Measurements from ENCODE around the gene UGT1A10. TPM values are rescaled to one million over a fixed set of nuclear protein-coding genes. Genes with fewer than 3 reads are reported as not detected.
"Not testable (repeated sequence)": the region's sequence is repeated elsewhere in the genome, so short reads cannot be mapped to it uniquely, and the experiment has no call there.

UGT1A10 gene
- total RNA-seq, 1 experiment from 2014 or later = 0.11 TPM

GRCh38 chr2:233604826-233605225 lies 31.4 kb upstream of the UGT1A10 start:
- DNase-seq = no peak
- no peak overlapping the region for H3K4me2 ChIP-seq (ENCODE audit: low read depth, low read length, poor library complexity, severe bottlenecking)

DNA sequence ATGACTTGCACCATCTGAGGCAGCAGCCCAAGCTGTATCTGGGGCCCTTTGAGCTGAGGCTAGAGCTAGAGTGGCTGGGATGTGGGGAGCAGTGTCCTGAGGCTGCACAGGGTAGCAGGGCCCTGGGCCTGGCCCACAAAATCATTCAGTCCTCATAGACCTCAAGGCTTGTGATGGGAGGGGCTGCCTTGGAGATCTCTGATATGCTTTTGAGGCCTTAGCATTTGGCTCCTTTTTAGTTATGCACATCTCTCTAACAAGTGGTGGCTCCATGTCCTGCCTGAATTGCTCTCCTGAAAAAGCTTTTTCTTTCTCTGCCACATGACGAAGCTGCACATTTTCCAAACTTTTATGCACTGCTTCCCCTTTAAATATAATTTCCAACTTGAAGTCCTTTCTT lies 30.6 kb upstream of the UGT1A10 start:
- no peaks in the 10 kb centered on the region for H3K79me2 ChIP-seq (ENCODE audit: low read length)
- no peaks in the 10 kb centered on the region for H3K27me3 ChIP-seq (ENCODE audit: low read length)
- H3K27ac ChIP-seq (ENCODE audit: low read length) = no peak overlapping the region
- no peak overlapping the region for H3K4me2 ChIP-seq (ENCODE audit: low read depth, low read length, poor library complexity, severe bottlenecking)
- DNase-seq = no peak
- no peak overlapping the region for H2AFZ ChIP-seq (ENCODE audit: low read length)
- H3K9me2 ChIP-seq (replicated peaks; ENCODE audit: insufficient read depth, low read length) = no peaks in the 10 kb centered on the region
- no peaks in the 10 kb centered on the region for H4K20me1 ChIP-seq (ENCODE audit: insufficient read depth, low read depth, low read length)
- no peaks in the 10 kb centered on the region for H3K9me3 ChIP-seq (ENCODE audit: low read length)
- no peak overlapping the region for H3K9ac ChIP-seq (ENCODE audit: low read length)
- no peak overlapping the region for H3K4me3 ChIP-seq (ENCODE audit: low read length)
- H3K36me3 ChIP-seq (ENCODE audit: insufficient read depth, low read length) = no peaks in the 10 kb centered on the region
- no peaks in the 10 kb centered on the region for H3K4me1 ChIP-seq (ENCODE audit: low read length)

More at GRCh38 chr2:233604826-233605225, 31.4 kb upstream of the UGT1A10 start:
- no peaks in the 10 kb centered on the region for H3K9me2 ChIP-seq (replicated peaks; ENCODE audit: insufficient read depth, low read length)
- no peaks in the 10 kb centered on the region for H3K79me2 ChIP-seq (ENCODE audit: low read length)
- no peak overlapping the region for H3K4me3 ChIP-seq (ENCODE audit: low read length)
- no peaks in the 10 kb centered on the region for H3K36me3 ChIP-seq (ENCODE audit: insufficient read depth, low read length)
- H2AFZ ChIP-seq (ENCODE audit: low read length) = no peak overlapping the region
- no peaks in the 10 kb centered on the region for H3K27me3 ChIP-seq (ENCODE audit: low read length)
- no peaks in the 10 kb centered on the region for H3K4me1 ChIP-seq (ENCODE audit: low read length)
- H4K20me1 ChIP-seq (ENCODE audit: insufficient read depth, low read depth, low read length) = no peaks in the 10 kb centered on the region
- H3K9me3 ChIP-seq (ENCODE audit: low read length) = no peaks in the 10 kb centered on the region
- no peak overlapping the region for H3K9ac ChIP-seq (ENCODE audit: low read length)
- H3K27ac ChIP-seq (ENCODE audit: low read length) = no peak overlapping the region

DNA sequence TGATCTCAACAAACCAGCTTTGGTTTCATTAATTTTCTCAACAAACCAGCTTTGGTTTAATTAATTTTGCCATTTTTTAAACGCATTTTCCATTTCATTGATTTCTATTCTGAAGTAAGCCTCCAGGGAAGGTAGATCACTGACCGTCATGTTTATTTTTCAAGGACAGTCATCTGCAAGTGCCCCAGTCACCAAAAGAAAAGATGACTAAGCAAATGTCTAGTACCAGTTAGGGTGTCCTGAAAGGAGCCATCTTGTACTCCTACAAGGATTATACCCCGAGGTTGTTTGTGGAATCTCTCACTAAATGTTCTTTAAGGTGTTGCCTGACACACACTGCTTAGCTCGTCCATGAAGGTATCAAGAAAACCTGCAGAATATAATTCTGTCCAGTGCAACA lies 25.0 kb upstream of the UGT1A10 start:
- Histone ChIP-seq H3K4me3 (ENCODE audit: low read length) (no peak overlapping the region), H3K4me1 (ENCODE audit: low read length) (no peaks in the 10 kb centered on the region), H3K27ac (ENCODE audit: low read length) (no peak overlapping the region), H3K4me2 (ENCODE audit: low read depth, low read length, poor library complexity, severe bottlenecking) (no peak overlapping the region), H3K79me2 (ENCODE audit: low read length) (no peaks in the 10 kb centered on the region), H3K9ac (ENCODE audit: low read length) (no peak overlapping the region), H3K36me3 (ENCODE audit: insufficient read depth, low read length) (no peaks in the 10 kb centered on the region), H3K9me2 (replicated peaks; ENCODE audit: insufficient read depth, low read length) (no peaks in the 10 kb centered on the region), H3K27me3 (ENCODE audit: low read length) (no peaks in the 10 kb centered on the region), H4K20me1 (ENCODE audit: insufficient read depth, low read depth, low read length) (no peaks in the 10 kb centered on the region), H2AFZ (ENCODE audit: low read length) (no peak overlapping the region), H3K9me3 (ENCODE audit: low read length) (no peaks in the 10 kb centered on the region)
- DNase-seq = no peak

GRCh38 chr2:233617476-233617875 lies 18.8 kb upstream of the UGT1A10 start, which contains the start of gene UGT1A8:
TSS of gene UGT1A8 (plus strand) at chr2:233617633. CDS start at chr2:233617708, 75 bp downstream.
- H3K4me3 ChIP-seq (ENCODE audit: low read length); H3K4me2 ChIP-seq (ENCODE audit: low read depth, low read length, poor library complexity, severe bottlenecking); H3K27me3 ChIP-seq (ENCODE audit: low read length); H3K9ac ChIP-seq (ENCODE audit: low read length); H3K79me2 ChIP-seq (ENCODE audit: low read length); H3K36me3 ChIP-seq (ENCODE audit: insufficient read depth, low read length); H2AFZ ChIP-seq (ENCODE audit: low read length); H3K9me2 ChIP-seq (replicated peaks; ENCODE audit: insufficient read depth, low read length); DNase-seq; H3K4me1 ChIP-seq (ENCODE audit: low read length); H3K27ac ChIP-seq (ENCODE audit: low read length); H3K9me3 ChIP-seq (ENCODE audit: low read length); H4K20me1 ChIP-seq (ENCODE audit: insufficient read depth, low read depth, low read length): not testable (repeated sequence)

DNA sequence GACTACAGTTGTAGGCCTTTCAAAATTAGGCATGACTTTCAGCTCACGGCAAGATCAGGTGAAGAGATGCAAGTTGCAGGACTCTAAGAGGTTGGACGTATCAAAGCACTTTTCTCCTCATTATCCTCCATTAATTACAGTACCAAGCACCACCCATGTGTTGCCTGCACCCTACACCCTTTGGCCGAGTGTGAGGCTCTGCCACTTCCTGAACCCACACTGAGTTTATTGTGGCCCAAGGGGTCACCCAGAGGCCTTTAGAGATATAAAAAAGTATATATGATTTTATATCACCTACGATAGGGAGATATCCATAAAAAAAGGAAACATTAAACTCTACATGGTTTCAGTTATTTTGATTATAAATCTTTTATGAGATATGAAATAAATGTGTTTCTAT lies 16.0 kb upstream of the UGT1A10 start:
- Histone ChIP-seq H3K4me1 (ENCODE audit: low read length) (no peaks in the 10 kb centered on the region), H3K9me2 (replicated peaks; ENCODE audit: insufficient read depth, low read length) (no peaks in the 10 kb centered on the region), H3K79me2 (ENCODE audit: low read length) (no peaks in the 10 kb centered on the region), H3K9me3 (ENCODE audit: low read length) (no peaks in the 10 kb centered on the region), H4K20me1 (ENCODE audit: insufficient read depth, low read depth, low read length) (no peaks in the 10 kb centered on the region), H3K4me3 (ENCODE audit: low read length) (no peak overlapping the region), H3K27ac (ENCODE audit: low read length) (no peak overlapping the region), H3K36me3 (ENCODE audit: insufficient read depth, low read length) (no peaks in the 10 kb centered on the region), H3K9ac (ENCODE audit: low read length) (no peak overlapping the region), H2AFZ (ENCODE audit: low read length) (no peak overlapping the region), H3K27me3 (ENCODE audit: low read length) (no peaks in the 10 kb centered on the region), H3K4me2 (ENCODE audit: low read depth, low read length, poor library complexity, severe bottlenecking) (no peak overlapping the region)
- no peak for DNase-seq

- H3K9me3 ChIP-seq (ENCODE audit: low read length); H3K4me2 ChIP-seq (ENCODE audit: low read depth, low read length, poor library complexity, severe bottlenecking); H3K9me2 ChIP-seq (replicated peaks; ENCODE audit: insufficient read depth, low read length); H3K4me1 ChIP-seq (ENCODE audit: low read length); H4K20me1 ChIP-seq (ENCODE audit: insufficient read depth, low read depth, low read length); H3K9ac ChIP-seq (ENCODE audit: low read length); H3K4me3 ChIP-seq (ENCODE audit: low read length); H3K27me3 ChIP-seq (ENCODE audit: low read length); H3K36me3 ChIP-seq (ENCODE audit: insufficient read depth, low read length); H2AFZ ChIP-seq (ENCODE audit: low read length); H3K27ac ChIP-seq (ENCODE audit: low read length); H3K79me2 ChIP-seq (ENCODE audit: low read length); DNase-seq: not testable (repeated sequence)
Measured at GRCh38 chr2:233621863-233622262, 14.4 kb upstream of the UGT1A10 start.

DNA sequence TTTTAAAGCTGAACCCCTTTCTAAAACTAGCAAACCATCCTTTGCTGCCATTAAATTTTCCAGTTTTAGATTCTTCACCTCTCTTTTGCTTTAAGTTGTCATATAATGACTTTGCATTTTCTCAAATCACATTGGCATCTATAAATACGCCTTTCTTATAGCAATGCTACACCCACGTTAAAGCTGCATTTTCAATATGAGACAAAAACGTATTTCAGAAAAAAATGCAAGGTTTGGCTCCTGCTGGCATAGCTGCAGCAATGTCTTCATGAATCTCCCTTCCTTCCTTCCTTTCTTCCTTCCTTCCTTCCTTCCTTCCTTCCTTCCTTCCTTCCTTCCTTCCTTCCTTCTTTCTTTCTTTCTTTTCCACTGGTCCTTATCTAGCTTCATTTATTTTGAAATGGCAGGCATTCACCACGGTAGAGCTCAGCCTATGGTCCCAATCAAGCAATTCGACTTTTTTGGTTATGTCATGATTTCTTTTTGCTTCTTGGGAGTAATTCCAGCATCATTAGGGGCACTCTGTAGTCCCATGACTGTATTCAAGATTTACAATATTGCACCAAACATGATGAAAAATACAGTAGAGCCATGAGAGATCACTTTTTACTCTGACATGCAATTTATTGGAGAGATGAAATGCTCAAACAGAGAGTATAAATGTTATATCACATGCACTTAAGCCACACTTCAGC lies 8.8 kb upstream of the UGT1A10 start:
- no peak overlapping the region for H3K4me2 ChIP-seq (ENCODE audit: low read depth, low read length, poor library complexity, severe bottlenecking)
- H3K9me2 ChIP-seq (replicated peaks; ENCODE audit: insufficient read depth, low read length) = no peaks in the 10 kb centered on the region
- H3K9ac ChIP-seq (ENCODE audit: low read length) = no peak overlapping the region
- H3K4me1 ChIP-seq (ENCODE audit: low read length) = peaks cover 4% of the 10 kb centered on the region
- no peaks in the 10 kb centered on the region for H3K79me2 ChIP-seq (ENCODE audit: low read length)
- H3K27ac ChIP-seq (ENCODE audit: low read length) = no peak overlapping the region
- no peak overlapping the region for H3K4me3 ChIP-seq (ENCODE audit: low read length)
- no peaks in the 10 kb centered on the region for H4K20me1 ChIP-seq (ENCODE audit: insufficient read depth, low read depth, low read length)
- H3K27me3 ChIP-seq (ENCODE audit: low read length) = peaks cover 3% of the 10 kb centered on the region; the same call in 1 of the 2 replicates
- no peak for DNase-seq
- H2AFZ ChIP-seq (ENCODE audit: low read length) = no peak overlapping the region
- no peaks in the 10 kb centered on the region for H3K36me3 ChIP-seq (ENCODE audit: insufficient read depth, low read length)
- H3K9me3 ChIP-seq (ENCODE audit: low read length) = peaks cover 12% of the 10 kb centered on the region; the same call in 1 of the 2 replicates

DNA sequence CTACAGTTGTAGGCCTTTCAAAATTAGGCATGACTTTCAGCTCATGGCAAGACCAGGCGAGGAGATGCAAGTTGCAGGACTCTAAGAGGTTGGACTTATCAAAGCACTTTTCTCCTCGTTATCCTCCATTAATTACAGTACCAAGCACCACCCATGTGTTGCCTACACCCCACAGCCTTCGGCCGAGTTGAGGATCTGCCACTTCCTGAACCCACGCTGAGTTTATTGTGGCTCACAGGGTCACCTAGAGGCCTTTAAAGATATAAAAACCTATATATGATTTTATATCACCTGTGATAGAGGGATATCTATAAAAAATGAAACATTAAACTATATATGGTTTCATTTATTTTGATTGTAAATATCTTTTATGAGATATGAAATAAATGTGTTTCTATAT lies 2.6 kb downstream of the UGT1A10 start:
- H3K9me2 ChIP-seq (replicated peaks; ENCODE audit: insufficient read depth, low read length) = no peaks in the 10 kb centered on the region
- no peaks in the 10 kb centered on the region for H3K79me2 ChIP-seq (ENCODE audit: low read length)
- no peak overlapping the region for H3K4me2 ChIP-seq (ENCODE audit: low read depth, low read length, poor library complexity, severe bottlenecking)
- no peak overlapping the region for H2AFZ ChIP-seq (ENCODE audit: low read length)
- no peak overlapping the region for H3K27ac ChIP-seq (ENCODE audit: low read length)
- H3K9ac ChIP-seq (ENCODE audit: low read length) = no peak overlapping the region
- H3K27me3 ChIP-seq (ENCODE audit: low read length) = no peaks in the 10 kb centered on the region
- H3K36me3 ChIP-seq (ENCODE audit: insufficient read depth, low read length) = no peaks in the 10 kb centered on the region
- no peaks in the 10 kb centered on the region for H3K9me3 ChIP-seq (ENCODE audit: low read length)
- no peaks in the 10 kb centered on the region for H4K20me1 ChIP-seq (ENCODE audit: insufficient read depth, low read depth, low read length)
- DNase-seq = peak; percentile 47
- no peaks in the 10 kb centered on the region for H3K4me1 ChIP-seq (ENCODE audit: low read length)
- H3K4me3 ChIP-seq (ENCODE audit: low read length) = no peak overlapping the region

Measured in Karpas-422 (cell line).